Activated CD8-positive, alpha-beta T cell treated with anti-CD3 and anti-CD28 coated beads for 36 hours (primary cell): ENCODE measurements around the gene ATP10A. TPM values are rescaled to one million over a fixed set of nuclear protein-coding genes. Genes with fewer than 3 reads are reported as not detected.

Source experiments
- ATAC-seq: fragments of 200-7000 bp; cut with Tn5 transposase; one replicate; pipeline ENCODE4 v1.10.0; 2021; ENCODE audit warnings: mild to moderate bottlenecking, moderate library complexity
- CTCF ChIA-PET: fragments of 350-600 bp; sonication (Branson Sonifier 250); formaldehyde crosslinking; loops from one replicate; lab custom pipeline; 2021; ENCODE audit warnings: antibody characterized with exemption; lab: Charles Lee
- POLR2A ChIA-PET: fragments of 350-600 bp; sonication (Branson Sonifier 250); formaldehyde crosslinking; loops from one replicate; lab custom pipeline; 2021; ENCODE audit warnings: antibody characterized with exemption; lab: Charles Lee
- DNase-seq: peaks from one replicate; pipeline ENCODE4 v3.0.0-alpha.2; 2020
- H3K27ac Mint-ChIP-seq: one replicate; pipeline ENCODE4 v1.8.0; 2021; ENCODE audit warnings: mild to moderate bottlenecking, mixed read lengths
- H3K27me3 Mint-ChIP-seq: one replicate; pipeline ENCODE4 v1.8.0; 2021; ENCODE audit warnings: mixed read lengths
- H3K36me3 Mint-ChIP-seq: one replicate; pipeline ENCODE4 v1.8.0; 2021; ENCODE audit warnings: low read depth, mixed read lengths
- H3K4me1 Mint-ChIP-seq: one replicate; pipeline ENCODE4 v1.8.0; 2021; ENCODE audit warnings: low read depth, mixed read lengths
- H3K4me3 Mint-ChIP-seq: one replicate; pipeline ENCODE4 v1.8.0; 2021; ENCODE audit warnings: mild to moderate bottlenecking, moderate library complexity, mixed read lengths
- H3K9me3 Mint-ChIP-seq: one replicate; pipeline ENCODE4 v1.8.0; 2021; ENCODE audit warnings: mixed read lengths
- CTCF ChIP-seq: fragments of 200-600 bp; IDR thresholded peaks from one replicate; pipeline ENCODE4 v1.8.0; 2022; ENCODE audit warnings: antibody characterized with exemption, mild to moderate bottlenecking
- intact Hi-C: fragments of 100-400 bp; cut with micrococcal nuclease; formaldehyde crosslinking; loops from one replicate; pipeline ENCODE4 v1.10.0; 2022
- total RNA-seq, 2 experiments: library from RNA; stranded (reverse); gene quantifications; one replicate each; pipeline ENCODE4 v1.2.3, GENCODE V29; 2021

Gene ATP10A
- total RNA-seq, 2 experiments from 2014 or later, result 17.8 to 21.0 TPM

- POLR2A ChIA-PET, result interaction anchor here (0.8 kb wide), 1 partner anchor 35 kb away, joined by 3 read pairs; no protein-coding TSS in a partner anchor
- CTCF ChIA-PET, result interaction anchor here (1.0 kb wide), 1 partner anchor 101 kb away, joined by 4 read pairs; no protein-coding TSS in a partner anchor
- H3K4me3 Mint-ChIP-seq, result no peak overlapping the region
- H3K27ac Mint-ChIP-seq, result peak overlapping the region; percentile 74
- intact Hi-C loops, result no loop called here
- no peaks in the 10 kb centered on the region for H3K27me3 Mint-ChIP-seq
- DNase-seq (peak; percentile 48), ATAC-seq (peak; percentile 91)
- peaks cover 27% of the 10 kb centered on the region for H3K4me1 Mint-ChIP-seq
- no peak for TF ChIP-seq CTCF
- H3K9me3 Mint-ChIP-seq, result peaks cover 9% of the 10 kb centered on the region
- peaks cover 17% of the 10 kb centered on the region for H3K36me3 Mint-ChIP-seq
Measured at GRCh38 chr15:25832158-25832557, 31.0 kb downstream of the ATP10A start.

- no peak overlapping the region for H3K27ac Mint-ChIP-seq
- peaks cover 21% of the 10 kb centered on the region for H3K36me3 Mint-ChIP-seq
- DNase-seq (no peak), ATAC-seq (no peak)
- peaks cover 27% of the 10 kb centered on the region for H3K4me1 Mint-ChIP-seq
- intact Hi-C loops, result no loop called here
- H3K27me3 Mint-ChIP-seq, result no peaks in the 10 kb centered on the region
- H3K9me3 Mint-ChIP-seq, result peaks cover 16% of the 10 kb centered on the region
- ChIA-PET POLR2A (no interaction called here), CTCF (no interaction called here)
- H3K4me3 Mint-ChIP-seq, result no peak overlapping the region
- TF ChIP-seq CTCF, result no peak
Measured at GRCh38 chr15:25830844-25831451, 32.2 kb downstream of the ATP10A start.

- no peak for DNase-seq
- Mint-ChIP-seq H3K36me3 (peaks cover 33% of the 10 kb centered on the region), H3K4me1 (peaks cover 41% of the 10 kb centered on the region), H3K9me3 (peaks cover 22% of the 10 kb centered on the region), H3K27me3 (no peaks in the 10 kb centered on the region), H3K27ac (no peak overlapping the region), H3K4me3 (no peak overlapping the region)
- no peak for ATAC-seq
- intact Hi-C loops, result no loop called here
- ChIA-PET CTCF (interaction anchor here (0.7 kb wide), 1 partner anchor 320 kb away, joined by 5 read pairs; no protein-coding TSS in a partner anchor), POLR2A (interaction anchor here (1.2 kb wide), 1 partner anchor 13 kb away, joined by 3 read pairs; no protein-coding TSS in a partner anchor)
- TF ChIP-seq CTCF, result no peak
Measured at GRCh38 chr15:25829073-25829472, 34.1 kb downstream of the ATP10A start.

- ATAC-seq (no peak), DNase-seq (no peak)
- no peaks in the 10 kb centered on the region for H3K27me3 Mint-ChIP-seq
- H3K36me3 Mint-ChIP-seq, result peaks cover 36% of the 10 kb centered on the region
- H3K9me3 Mint-ChIP-seq, result peaks cover 22% of the 10 kb centered on the region
- CTCF ChIA-PET, result no interaction called here
- no peak overlapping the region for H3K27ac Mint-ChIP-seq
- peaks cover 45% of the 10 kb centered on the region for H3K4me1 Mint-ChIP-seq
- POLR2A ChIA-PET, result no interaction called here
- intact Hi-C loops, result no loop called here
- no peak overlapping the region for H3K4me3 Mint-ChIP-seq
- TF ChIP-seq CTCF, result no peak
Measured at GRCh38 chr15:25825207-25825606, 37.9 kb downstream of the ATP10A start.

GRCh38 chr15:25824618-25825017 is 38.5 kb downstream of the ATP10A start:
- CTCF ChIA-PET, result no interaction called here

More at GRCh38 chr15:25824618-25825017, 38.5 kb downstream of the ATP10A start:
- peaks cover 22% of the 10 kb centered on the region for H3K9me3 Mint-ChIP-seq
- intact Hi-C loops, result no loop called here
- peaks cover 49% of the 10 kb centered on the region for H3K4me1 Mint-ChIP-seq
- H3K36me3 Mint-ChIP-seq, result peaks cover 36% of the 10 kb centered on the region
- no peak overlapping the region for H3K4me3 Mint-ChIP-seq
- no peak for ATAC-seq
- H3K27me3 Mint-ChIP-seq, result no peaks in the 10 kb centered on the region
- no peak overlapping the region for H3K27ac Mint-ChIP-seq
- POLR2A ChIA-PET, result no interaction called here
- TF ChIP-seq CTCF, result no peak
- DNase-seq, result no peak
